GM18873 (cell line): ENCODE data around the gene PLEKHA1.

ENCODE experiments used
- ATAC-seq: cut with Tn5 transposase; IDR thresholded peaks from one replicate; pipeline ENCODE4 v1.9.1; 2021; ENCODE audit warnings: mild to moderate bottlenecking, moderate library complexity, moderate number of reproducible peaks; ENCODE audit not compliant: unreplicated experiment, low FRiP score

PLEKHA1 gene

DNA sequence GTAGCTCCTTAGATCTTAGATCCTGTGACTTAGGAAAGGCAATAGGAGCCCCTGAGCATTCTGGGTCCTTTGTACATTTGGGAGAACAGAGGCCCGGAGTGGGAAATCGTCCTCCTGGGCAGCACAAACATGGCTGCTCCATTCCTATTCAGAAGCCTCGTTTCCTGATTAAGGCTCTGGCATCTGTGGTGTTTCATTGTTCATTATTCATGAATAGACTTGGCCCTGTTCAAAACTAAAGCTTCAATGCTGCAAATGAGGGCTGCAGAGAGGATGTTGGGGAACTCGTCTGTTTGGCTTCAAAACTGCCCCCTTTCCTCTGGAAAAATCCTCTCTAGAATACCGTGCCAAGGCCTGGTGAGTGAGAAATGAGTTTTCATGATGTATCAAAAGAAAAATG is 83.4 kb downstream of the PLEKHA1 start:
- ATAC-seq: no peak

DNA sequence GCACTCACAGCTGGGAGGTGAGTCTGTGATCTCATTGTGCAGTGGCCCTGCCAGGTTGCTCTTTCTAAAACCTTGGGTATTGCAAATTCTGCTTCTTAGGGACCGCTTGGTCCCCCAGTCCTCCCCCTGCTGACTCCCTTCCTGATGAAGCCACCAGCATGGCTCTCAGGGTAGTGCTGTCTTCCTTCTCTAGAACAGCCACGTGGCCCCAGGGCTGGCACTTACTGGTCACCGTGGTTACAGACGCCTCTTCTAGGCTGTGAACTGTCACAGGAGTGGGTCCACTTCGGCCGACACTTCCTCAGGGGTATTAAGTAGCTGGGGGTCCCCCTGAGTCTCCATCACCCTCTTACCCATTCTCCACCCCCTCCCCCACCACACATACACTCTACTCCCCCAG is 84.2 kb downstream of the PLEKHA1 start:
- ATAC-seq: no peak

DNA sequence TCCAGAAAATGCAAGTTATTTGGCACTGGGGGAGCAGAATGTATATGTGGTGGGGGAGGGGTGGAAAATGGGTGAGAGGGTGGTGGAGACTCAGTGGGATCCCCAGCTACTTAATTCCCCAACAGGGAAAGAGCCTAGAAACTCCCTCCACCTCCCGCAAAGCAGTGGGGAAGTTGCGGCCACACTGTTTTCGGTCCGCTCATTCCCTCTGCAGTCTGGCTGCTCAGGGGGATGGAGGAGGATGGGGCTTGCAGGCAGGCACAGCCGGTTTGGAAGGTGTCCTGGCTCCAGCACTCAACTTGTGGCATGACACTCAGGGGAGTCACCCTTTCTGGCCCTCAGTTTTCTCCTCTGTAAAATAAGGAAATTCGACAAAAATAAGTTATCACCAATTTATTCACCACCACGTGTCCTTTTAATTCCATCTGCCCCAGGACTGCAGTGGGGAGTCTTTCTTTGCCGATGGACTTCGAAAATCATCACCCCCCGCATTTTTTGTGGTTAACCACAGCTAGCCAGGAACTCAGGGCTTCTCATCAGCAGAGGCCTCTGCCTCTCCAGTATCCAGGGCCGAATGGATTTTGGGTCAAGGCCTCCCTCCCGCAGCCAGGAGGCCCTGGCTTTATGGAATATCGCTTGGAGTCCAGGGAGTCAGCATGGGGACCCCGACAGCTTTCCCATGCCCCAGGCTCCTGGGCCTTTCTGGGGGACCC is 85.2 kb downstream of the PLEKHA1 start:
- no peak for ATAC-seq

DNA sequence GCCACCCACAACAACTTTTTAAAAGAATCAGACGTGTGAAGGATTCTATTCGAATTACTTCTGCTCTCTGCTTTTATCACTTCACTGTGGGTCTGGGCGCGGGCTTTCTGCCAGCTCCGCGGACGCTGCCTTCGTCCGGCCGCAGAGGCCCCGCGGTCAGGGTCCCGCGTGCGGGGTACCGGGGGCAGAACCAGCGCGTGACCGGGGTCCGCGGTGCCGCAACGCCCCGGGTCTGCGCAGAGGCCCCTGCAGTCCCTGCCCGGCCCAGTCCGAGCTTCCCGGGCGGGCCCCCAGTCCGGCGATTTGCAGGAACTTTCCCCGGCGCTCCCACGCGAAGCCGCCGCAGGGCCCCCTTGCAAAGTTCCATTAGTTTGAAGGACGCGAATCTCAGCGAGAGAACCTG is 86.4 kb downstream of the PLEKHA1 start:
- ATAC-seq: no peak

DNA sequence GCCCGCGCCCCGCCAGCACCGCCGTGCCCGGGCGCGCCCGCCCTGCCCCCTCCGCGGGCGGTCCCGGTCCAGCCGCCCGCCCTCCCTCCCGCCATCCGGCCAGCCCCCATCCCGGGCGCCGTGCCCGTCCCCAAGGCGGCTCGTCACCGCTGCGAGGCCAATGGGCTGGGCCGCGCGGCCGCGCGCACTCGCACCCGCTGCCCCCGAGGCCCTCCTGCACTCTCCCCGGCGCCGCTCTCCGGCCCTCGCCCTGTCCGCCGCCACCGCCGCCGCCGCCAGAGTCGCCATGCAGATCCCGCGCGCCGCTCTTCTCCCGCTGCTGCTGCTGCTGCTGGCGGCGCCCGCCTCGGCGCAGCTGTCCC is 86.8 kb downstream of the PLEKHA1 start, which contains the start of gene HTRA1:
Gene HTRA1, plus strand, starts transcription at position 187 of the 362 bp plus-strand sequence. Its CDS starts 100 bp downstream, at position 287.
- no peak for ATAC-seq

DNA sequence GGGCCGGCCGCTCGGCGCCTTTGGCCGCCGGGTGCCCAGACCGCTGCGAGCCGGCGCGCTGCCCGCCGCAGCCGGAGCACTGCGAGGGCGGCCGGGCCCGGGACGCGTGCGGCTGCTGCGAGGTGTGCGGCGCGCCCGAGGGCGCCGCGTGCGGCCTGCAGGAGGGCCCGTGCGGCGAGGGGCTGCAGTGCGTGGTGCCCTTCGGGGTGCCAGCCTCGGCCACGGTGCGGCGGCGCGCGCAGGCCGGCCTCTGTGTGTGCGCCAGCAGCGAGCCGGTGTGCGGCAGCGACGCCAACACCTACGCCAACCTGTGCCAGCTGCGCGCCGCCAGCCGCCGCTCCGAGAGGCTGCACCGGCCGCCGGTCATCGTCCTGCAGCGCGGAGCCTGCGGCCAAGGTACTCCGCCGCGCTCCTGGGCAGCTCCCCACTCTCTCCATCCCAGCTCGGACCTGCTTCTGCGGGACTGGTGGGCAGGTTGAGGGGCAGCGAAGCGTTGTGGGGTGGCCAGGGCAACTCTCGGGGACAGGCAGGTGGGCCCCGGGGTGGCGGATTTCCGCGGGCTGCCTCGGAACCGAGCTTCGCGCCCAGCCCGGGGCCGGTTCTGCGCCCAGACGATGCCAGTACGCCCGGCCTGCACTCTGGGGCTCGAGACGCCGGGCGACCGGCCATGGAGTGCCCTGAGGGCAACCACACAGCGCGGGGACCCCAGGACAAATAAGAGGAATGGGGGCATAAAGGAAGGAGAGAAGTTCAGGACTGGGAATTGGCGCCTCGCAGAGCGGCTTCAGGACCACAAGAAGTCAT is 87.4 kb downstream of the PLEKHA1 start:
- no peak for ATAC-seq

DNA sequence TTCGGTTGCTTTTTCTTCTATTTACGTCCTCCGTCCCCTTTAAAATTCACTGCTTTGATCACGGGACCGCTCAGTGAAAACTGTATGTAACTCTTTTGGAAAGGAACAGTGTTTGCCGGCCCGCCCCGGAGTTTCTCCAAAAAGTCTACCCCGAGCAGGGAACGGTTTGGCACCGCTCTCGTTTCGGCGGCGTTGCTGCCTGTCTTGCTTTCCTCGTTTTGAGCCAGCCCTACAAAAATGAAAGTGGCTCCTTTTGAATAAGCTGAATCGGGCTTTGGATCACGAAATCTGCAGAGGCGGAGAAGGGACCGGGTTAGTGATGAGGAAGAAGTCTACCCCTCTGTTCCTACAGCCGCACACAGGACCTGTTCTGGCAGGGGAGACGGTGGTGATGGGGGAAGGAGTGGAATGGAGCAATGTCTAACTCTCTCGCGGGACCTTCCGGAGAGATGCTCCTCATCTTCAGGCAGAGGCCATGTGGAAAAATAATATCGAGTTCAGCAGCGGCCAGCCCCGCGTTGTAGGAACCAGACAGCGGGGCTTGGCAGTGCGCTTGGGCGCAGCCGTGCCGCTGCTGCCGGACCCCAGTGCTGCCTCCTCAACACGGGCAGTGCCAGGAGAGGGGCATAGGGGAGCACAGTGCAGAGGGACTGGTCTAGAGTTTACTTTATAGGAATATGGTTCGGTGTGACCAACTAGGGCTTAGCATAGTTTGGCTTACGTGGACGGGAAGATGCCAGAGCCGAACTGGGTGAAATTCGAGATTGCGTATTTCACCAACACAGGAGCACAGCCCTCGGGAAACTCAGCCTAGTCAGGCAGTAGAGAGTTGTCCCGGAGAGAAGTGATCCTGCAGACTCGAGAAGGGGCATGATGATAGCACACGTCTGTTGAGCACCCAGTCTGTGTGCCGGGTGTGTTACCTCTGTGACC is 88.3 kb downstream of the PLEKHA1 start:
- ATAC-seq: no peak

DNA sequence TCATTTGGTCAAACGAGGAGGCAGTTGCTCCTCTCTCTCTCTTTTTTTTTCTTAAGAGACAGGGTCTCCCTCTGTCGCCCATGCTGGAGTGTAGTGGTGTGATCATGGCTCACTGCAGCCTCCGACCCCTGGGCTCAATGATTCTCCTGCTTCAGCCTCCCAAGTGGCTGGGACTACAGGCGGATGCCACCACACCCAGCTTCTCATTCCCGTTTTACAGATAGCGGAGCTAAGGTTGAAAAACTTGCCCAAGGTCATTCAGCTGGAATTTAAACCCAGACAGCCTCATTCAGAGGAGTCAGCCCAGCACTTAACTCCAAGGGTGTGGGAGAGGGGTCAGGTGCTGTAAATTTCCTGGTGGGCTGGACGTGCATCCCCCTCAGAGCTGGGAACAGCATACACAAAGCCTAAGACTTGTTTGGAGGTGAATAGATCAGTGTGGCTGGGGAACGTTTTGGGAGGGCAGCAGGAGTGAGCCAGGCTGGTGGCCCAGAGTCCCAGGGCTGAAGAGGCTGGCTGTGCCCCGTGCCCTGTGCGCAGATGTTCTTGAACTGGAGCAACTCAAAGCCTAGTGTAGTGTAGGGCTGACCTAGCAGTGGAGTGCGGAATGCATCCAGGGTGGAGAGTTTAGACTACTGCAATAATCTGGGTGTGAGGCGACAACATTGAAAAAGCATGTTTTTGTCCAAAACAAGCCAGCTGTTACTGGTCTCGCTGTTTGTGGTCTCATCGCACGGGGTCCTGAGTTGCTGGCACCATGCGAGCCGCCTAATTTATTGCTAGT is 89.2 kb downstream of the PLEKHA1 start:
- no peak for ATAC-seq

DNA sequence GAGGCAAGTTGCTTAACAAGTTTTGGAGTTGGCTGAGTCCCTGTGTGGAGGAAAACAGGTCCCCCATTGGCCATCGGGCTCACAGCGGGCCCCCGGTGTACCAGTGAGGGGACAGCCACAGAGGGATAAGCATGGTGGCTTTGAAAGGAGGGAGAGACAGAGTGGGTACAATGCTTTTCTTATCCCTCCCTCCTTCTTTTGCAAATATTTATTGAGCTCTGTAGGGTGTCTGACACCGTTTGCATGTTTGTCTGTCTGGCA is 89.7 kb downstream of the PLEKHA1 start:
- ATAC-seq: no peak

DNA sequence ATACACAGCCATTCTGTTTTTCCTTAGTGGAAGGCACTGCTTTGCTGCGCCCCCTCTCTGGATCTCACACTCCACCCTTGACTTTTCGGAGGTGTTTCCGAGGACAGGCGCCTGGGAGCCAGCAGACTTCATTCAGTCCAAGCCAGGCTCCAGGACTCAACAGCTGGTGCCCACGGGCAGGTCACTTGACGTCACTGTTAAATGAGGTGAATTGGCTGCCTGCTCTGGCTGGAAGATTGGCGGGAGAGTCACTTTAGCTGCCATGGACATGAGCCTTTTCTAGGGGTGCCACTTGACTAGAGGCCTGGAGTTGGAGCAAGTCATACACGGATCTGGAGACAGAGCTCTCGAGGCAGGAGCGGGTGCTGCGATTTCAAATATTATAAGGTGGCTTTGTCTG is 90.1 kb downstream of the PLEKHA1 start:
- no peak for ATAC-seq

DNA sequence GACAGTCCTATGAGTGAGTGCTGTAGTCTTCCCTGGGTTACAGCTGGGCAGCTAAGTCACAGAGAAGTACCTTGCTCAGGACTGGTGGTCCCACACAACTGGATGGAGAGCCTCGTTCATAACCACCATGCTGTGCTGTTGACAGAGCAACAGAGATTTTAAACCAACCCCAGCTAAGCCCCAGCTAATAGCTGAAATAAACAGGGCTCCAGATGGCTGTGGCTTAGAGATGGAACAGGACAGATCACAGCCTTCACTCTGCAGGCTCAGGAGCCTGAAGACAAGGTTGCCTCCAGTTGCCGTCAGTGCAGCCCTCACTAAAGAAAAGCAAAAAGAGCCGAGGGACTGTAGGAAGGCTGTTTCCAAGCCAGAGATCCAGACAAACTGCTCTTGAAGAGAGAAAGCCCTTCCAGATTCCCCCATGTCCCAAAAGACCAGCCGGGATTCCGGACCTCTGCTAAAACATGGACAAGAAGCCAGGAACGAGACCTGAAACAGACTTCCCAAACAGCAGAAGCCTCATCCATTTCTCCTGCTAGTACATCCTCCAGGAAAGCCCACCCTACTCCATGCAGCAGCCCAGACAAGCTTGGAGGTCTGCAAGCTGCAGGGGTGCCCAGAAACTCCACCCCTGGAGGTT is 91.0 kb downstream of the PLEKHA1 start:
- no peak for ATAC-seq

DNA sequence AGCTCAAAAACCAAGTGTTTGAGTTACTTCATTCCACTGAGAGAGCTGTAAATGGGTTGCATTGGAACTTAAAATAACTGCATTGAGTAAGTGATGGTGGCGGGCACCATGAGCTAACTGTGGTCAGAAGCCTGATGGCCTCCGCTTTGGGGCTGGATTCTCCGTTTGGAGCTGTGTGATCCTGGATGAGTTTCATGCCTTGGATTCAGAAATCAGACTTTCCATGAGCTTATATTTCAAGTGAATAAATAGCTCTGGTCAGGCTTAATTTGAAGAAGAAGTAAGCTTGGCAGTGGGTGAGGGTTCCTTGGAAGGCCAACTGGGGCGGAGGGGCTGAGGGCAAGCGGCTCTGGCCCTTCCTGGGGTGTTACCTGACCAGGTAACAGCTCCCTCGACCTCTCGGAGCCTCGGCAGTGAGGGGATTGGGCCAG is 92.5 kb downstream of the PLEKHA1 start:
- ATAC-seq: no peak

DNA sequence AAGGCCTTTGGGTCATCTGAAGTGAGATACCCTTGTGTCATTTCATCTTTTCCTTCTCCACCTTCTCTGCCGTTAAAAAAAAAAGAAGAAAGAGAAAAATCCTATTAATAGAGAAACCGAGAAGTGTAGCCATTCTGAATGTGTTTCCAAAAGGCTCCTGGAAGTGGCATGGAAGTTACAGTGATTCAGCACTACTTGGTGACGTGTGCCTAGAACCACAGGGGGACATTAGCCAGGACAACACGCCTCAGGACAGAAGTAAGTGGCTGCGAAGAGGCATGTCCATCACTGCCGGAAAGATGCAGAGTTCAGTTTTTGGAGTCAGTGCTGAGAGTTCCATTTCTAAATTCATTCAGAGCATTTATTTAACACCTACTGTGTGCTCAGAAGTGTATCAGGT is 93.2 kb downstream of the PLEKHA1 start:
- ATAC-seq: no peak

DNA sequence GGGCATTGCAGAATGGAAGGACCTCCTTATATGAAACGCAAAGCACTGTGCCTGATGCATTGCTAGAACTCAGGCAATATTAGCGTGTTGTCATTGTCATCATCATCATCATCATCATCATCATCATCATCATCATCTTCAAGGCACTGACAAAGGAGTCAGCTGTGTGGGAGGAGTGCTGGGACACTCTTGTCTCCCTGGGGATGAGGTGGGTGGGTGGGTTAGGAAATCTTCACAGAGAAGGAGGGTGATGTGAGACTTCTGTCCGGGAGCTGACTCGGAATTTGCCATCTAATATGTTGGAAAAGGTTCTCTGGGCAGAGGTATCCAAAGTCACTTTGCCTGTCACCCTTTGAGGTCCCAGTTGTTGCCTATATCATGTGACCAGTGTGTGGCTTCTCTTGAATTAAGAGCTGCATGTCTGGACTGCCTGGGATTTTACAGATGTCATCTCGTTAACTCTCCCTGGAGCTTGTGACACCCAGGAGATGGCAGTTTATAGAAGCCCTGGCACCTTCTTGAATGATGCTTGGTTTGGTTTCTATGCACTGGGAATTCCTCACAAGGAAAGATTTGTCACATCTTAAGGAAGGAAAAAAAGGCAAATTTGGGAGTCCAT is 93.9 kb downstream of the PLEKHA1 start:
- no peak for ATAC-seq

DNA sequence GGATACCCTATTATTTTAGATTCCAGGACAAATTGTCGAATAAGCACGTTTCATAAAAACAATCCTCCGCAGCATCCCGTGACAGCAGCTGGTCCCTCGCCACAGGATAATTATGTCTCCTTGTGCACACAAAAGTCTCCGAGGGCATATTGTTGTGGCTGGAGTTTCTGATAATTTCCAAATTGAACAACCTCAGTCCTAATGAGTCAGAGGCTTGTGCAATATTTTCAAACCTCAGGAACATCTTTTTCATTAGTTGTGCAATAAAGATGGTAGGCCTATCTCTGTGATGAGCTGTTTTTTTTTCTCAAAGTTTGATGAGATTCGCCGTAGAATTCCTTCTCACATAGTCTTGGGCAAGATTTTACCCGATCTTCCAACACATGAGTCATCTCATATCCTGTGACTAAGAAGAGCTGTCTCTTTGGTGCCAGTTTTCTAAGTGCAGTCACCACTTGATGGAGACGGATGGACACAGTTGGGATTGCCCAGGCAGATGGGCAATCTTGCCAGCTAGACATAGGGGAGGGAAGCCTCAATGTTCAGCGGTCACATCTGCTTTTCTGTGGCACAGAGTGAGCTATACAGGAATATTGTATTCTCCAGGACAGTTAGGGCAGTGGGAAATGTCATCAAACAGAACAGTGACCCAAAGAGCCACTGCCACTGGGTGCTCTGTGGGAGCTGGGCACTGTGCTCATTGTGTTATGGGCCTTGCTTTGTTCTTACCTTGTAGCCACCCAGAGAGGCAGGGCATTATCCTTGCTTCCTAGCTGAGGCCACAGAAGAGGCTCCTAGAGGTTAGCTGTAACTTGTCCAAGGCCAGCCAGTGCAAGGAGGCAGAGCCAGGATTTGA is 94.6 kb downstream of the PLEKHA1 start:
- ATAC-seq: no peak

DNA sequence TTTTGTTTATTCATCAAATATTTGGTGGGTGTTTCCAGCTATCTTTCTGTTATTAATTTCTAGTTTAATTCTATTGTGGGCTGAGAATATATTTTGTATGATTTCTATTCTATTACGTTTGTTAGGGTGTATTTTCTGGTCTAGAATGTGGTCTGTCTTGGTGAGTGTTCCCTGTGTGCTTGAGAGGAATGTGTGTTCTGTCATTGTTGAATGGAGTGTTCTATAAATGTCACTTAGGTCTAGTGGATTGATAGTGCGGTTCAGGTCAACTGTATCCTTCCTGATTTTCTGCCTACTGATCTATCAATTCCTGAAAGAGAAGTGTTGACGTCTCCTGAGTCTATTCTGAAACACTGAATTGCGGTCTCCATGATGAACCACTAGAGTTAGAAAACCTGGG is 95.3 kb downstream of the PLEKHA1 start:
- no peak for ATAC-seq

DNA sequence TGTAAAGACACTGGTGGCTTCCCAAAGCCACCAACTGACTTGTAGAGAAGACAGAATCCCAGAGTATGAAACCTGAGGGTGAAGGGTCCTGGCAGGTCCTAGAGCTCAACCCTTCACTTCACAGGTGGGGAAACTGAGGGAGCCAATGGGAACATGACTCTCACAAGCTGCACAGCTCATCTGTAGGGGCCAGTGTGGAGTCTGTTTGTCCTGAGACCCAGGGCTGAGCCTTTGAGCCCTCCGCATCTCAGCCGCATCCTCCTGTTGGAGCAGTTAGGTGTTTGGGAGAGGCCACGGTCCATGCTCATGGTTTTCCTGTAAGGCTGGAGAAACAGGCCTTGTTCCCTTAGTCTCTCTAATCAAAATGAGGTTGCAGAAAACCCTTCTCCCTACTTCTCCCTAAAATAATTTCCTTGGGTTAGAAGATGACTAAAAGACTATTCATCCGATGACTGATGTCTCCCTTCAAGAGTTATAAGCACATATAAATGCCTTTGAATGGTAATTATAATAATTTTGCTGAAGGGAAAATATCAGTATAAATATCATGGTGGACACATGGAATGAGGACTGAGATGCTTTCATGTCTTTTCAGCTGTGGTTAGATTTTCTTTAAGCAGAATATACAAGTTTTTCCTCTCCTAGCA is 97.1 kb downstream of the PLEKHA1 start:
- ATAC-seq: no peak

DNA sequence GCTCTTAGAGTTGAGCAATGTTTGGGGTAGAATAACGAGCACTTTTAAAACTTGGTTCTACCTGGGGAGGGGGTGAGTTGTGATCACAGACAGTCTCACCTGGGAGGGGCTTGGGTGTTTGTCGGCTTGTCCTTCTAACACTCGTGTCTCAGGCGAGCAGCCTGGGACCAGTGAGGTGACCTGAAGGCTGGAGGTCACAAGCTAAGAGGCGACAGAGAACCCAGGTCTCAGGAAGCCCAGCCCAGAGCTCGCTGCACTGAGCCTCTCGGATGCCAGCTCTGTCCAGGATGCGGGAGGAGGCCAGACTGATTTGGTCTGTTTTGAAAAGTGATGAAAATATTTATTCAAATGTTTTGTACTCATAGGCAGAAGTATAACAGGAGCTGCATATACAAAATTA is 98.6 kb downstream of the PLEKHA1 start:
- no peak for ATAC-seq
